Measurements from ENCODE around the gene WDR18.

- TF ChIP-seq POLR2A (IDR thresholded peaks at IDR 0.05; ENCODE audit: extremely low read depth, insufficient read length) (no peak), CTCF (IDR thresholded peaks at IDR 0.05; ENCODE audit: low read depth, low read length) (no peak), MAX (IDR thresholded peaks at IDR 0.05; ENCODE audit: low read depth, low read length) (no peak)
Measured at GRCh38 chr19:1018932-1019615, 34.9 kb downstream of the WDR18 start.
